ENCODE measurements around the gene SLC25A27. TPM values are rescaled to one million over a fixed set of nuclear protein-coding genes. Genes with fewer than 3 reads are reported as not detected.

The SLC25A27 gene
- total RNA-seq, 4 donors from 2014 or later: 0.56 to 24.2 (median 6.5) TPM

DNA sequence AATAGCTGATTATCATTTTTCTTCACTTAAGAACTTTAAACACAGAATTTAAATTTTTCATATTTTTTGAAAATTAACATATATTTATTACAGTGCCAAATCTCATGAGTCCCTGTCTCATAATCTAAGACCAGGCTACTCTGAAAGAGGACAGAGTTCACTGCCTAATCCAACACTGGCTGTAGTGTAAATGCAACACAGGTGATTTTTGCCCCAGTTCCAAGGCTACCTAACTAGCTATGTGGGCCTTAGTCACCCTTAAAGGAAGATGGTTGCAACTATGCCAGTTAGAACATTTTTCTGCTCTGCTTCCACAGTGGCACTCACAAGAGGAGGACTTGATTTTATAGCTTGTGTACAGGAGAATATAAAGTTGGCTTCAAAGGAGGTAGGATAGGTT is 4.9 kb downstream of the SLC25A27 start:
- intact Hi-C loops (cut with DNase I; ENCODE audit: low total_unique reads): loop anchor here (10.0 kb wide), 1 partner anchor 563 kb away; no protein-coding TSS in a partner anchor
- no peak overlapping the region for H3K4me3 ChIP-seq
- H3K9me3 ChIP-seq: no peaks in the 10 kb centered on the region
- no peak for DNase-seq
- TF ChIP-seq, protein P1, sequence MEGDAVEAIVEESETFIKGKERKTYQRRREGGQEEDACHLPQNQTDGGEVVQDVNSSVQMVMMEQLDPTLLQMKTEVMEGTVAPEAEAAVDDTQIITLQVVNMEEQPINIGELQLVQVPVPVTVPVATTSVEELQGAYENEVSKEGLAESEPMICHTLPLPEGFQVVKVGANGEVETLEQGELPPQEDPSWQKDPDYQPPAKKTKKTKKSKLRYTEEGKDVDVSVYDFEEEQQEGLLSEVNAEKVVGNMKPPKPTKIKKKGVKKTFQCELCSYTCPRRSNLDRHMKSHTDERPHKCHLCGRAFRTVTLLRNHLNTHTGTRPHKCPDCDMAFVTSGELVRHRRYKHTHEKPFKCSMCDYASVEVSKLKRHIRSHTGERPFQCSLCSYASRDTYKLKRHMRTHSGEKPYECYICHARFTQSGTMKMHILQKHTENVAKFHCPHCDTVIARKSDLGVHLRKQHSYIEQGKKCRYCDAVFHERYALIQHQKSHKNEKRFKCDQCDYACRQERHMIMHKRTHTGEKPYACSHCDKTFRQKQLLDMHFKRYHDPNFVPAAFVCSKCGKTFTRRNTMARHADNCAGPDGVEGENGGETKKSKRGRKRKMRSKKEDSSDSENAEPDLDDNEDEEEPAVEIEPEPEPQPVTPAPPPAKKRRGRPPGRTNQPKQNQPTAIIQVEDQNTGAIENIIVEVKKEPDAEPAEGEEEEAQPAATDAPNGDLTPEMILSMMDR (IDR thresholded peaks at IDR 0.05 in 4 of 5, conservative IDR thresholded peaks at IDR 0.05 in 1 of 5): no peak
- no peak for TF ChIP-seq POLR2A (IDR thresholded peaks at IDR 0.05)
- ATAC-seq: no peak
- H3K4me1 ChIP-seq: peaks cover 13 to 18% of the 10 kb centered on the region in 2 donors
- H3K36me3 ChIP-seq: peaks cover 0 to 28% of the 10 kb centered on the region in 2 donors
- no peak overlapping the region for H3K27ac ChIP-seq
- in situ Hi-C loops (cut with MboI; ENCODE audit: low sequenced_read_pairs in 4 of 4): no loop called here
- no peaks in the 10 kb centered on the region for H3K27me3 ChIP-seq

DNA sequence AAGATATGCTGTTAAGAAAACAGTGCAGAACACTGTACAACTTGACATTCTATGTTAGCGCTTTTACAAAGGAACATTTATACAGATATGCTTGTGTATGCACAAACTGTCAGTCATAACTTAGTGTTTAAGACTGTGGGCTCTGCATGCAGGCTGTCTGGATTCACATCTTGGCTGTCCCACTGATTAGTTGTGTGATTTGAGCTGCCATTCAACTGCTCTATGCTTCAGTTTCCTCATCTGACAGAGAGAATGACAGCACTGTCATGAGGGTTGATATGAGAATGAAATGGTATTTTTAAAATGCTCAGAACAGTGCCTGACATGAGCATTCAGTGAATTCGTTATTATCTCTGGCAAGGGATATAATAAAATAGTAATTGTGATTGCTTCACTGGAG is 8.7 kb downstream of the SLC25A27 start:
- intact Hi-C loops (cut with DNase I; ENCODE audit: low total_unique reads): no loop called here
- Histone ChIP-seq H3K36me3 (peaks cover 0 to 43% of the 10 kb centered on the region in 2 donors), H3K9me3 (no peaks in the 10 kb centered on the region), H3K4me3 (no peak overlapping the region), H3K27ac (no peak overlapping the region), H3K4me1 (no peaks in the 10 kb centered on the region), H3K27me3 (no peaks in the 10 kb centered on the region)
- no peak for ATAC-seq
- in situ Hi-C loops (cut with MboI; ENCODE audit: low sequenced_read_pairs in 4 of 4): no loop called here
- DNase-seq: no peak
- TF ChIP-seq, protein P1 (IDR thresholded peaks at IDR 0.05 in 4 of 5, conservative IDR thresholded peaks at IDR 0.05 in 1 of 5): no peak
- TF ChIP-seq POLR2A (IDR thresholded peaks at IDR 0.05): no peak

DNA sequence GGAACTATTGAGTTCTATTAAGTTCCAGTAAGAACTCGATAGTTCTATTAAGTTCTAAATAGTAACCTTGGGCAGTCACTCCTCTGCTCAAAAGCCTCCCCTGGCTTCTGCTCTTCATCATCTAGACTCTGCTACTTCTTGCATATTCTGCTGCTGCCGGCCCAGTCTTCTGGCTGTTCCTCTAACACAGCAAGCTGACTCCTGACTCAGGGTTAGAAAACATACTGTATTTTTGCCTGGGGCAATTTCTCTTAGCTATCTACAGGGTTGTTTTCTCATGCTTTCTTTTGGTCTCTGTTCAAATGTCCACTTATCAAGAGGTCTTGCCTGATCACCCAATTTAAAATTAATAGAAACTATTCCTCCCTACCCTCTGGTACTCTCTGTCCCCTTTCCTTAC is 14.6 kb downstream of the SLC25A27 start:
- Histone ChIP-seq H3K9me3 (no peaks in the 10 kb centered on the region), H3K27ac (no peak overlapping the region), H3K4me3 (no peak overlapping the region), H3K4me1 (no peaks in the 10 kb centered on the region), H3K27me3 (no peaks in the 10 kb centered on the region), H3K36me3 (peaks cover 0 to 35% of the 10 kb centered on the region in 2 donors)
- intact Hi-C loops (cut with DNase I; ENCODE audit: low total_unique reads): no loop called here
- in situ Hi-C loops (cut with MboI; ENCODE audit: low sequenced_read_pairs in 4 of 4): no loop called here
- no peak for DNase-seq
- no peak for ATAC-seq
- no peak for TF ChIP-seq POLR2A (IDR thresholded peaks at IDR 0.05)
- TF ChIP-seq, protein P1 (IDR thresholded peaks at IDR 0.05 in 4 of 5, conservative IDR thresholded peaks at IDR 0.05 in 1 of 5): no peak

DNA sequence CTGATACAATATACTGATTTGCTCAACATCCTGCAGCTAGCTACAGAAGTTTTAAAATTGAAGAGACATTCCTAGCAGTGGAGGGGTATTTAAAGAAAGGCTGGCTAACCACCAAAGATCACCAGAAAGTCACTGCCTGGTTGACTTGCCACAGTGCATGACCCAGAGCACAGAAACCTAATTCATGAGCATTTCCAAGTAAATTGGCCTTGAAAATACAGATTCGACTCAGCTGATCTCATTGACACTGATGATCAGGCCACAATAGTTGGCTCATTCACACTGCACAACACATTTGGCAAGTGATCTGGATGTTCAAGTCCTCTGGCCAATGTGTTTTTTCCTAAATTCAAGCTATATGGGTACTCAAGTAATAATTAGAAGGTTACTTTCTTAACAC is 21.6 kb downstream of the SLC25A27 start:
- no peak for ATAC-seq
- intact Hi-C loops (cut with DNase I; ENCODE audit: low total_unique reads): no loop called here
- peaks cover 0 to 16% of the 10 kb centered on the region in 2 donors for H3K36me3 ChIP-seq

More for the DNA sequence above, 21.6 kb downstream of the SLC25A27 start:
- in situ Hi-C loops (cut with MboI; ENCODE audit: low sequenced_read_pairs in 4 of 4): no loop called here
- Histone ChIP-seq H3K4me1 (no peaks in the 10 kb centered on the region), H3K27ac (no peak overlapping the region), H3K27me3 (no peaks in the 10 kb centered on the region), H3K9me3 (no peaks in the 10 kb centered on the region), H3K4me3 (no peak overlapping the region)
- TF ChIP-seq POLR2A (IDR thresholded peaks at IDR 0.05): no peak
- TF ChIP-seq, protein P1 (IDR thresholded peaks at IDR 0.05 in 4 of 5, conservative IDR thresholded peaks at IDR 0.05 in 1 of 5): no peak
- no peak for DNase-seq

Measured in gastrocnemius medialis (tissue), 4 donors.